Karpas-422 (cell line): ENCODE data around the gene RNPEP. TPM values are rescaled to one million over a fixed set of nuclear protein-coding genes. Genes with fewer than 3 reads are reported as not detected.

Experiments
- DNase-seq: peaks from one replicate; pipeline ENCODE4 v3.0.0-alpha.2; 2015
- H2AFZ ChIP-seq: fragments of 200-600 bp; sonication (generic); 2 replicates; pipeline ENCODE4 v1.6.1; 2014; ENCODE audit warnings: antibody characterized with exemption, low read length, mixed read lengths
- H3K27ac ChIP-seq: fragments of 200-600 bp; sonication (generic); 2 replicates; pipeline ENCODE4 v1.5.1; 2014; ENCODE audit warnings: mild to moderate bottlenecking, low read length, moderate library complexity
- H3K27me3 ChIP-seq: fragments of 200-600 bp; sonication (generic); 2 replicates; pipeline ENCODE4 v1.6.1; 2014; ENCODE audit warnings: low read length, mixed read lengths
- H3K36me3 ChIP-seq: fragments of 200-600 bp; sonication (generic); 2 replicates; pipeline ENCODE4 v1.6.1; 2014; ENCODE audit warnings: low read length, mixed read lengths; ENCODE audit not compliant: insufficient read depth
- H3K4me1 ChIP-seq: fragments of 200-600 bp; sonication (generic); 2 replicates; pipeline ENCODE4 v1.6.1; 2014; ENCODE audit warnings: mild to moderate bottlenecking, low read length, mixed read lengths
- H3K4me2 ChIP-seq: fragments of 200-600 bp; sonication (generic); 2 replicates; pipeline ENCODE4 v1.6.1; 2014; ENCODE audit warnings: low read length, low read depth, mild to moderate bottlenecking; ENCODE audit not compliant: poor library complexity, severe bottlenecking
- H3K4me3 ChIP-seq: fragments of 200-600 bp; sonication (generic); 2 replicates; pipeline ENCODE4 v1.5.1; 2014; ENCODE audit warnings: mild to moderate bottlenecking, antibody characterized with exemption, low read length, mixed read lengths
- H3K79me2 ChIP-seq: fragments of 200-600 bp; sonication (generic); 2 replicates; pipeline ENCODE4 v1.6.1; 2014; ENCODE audit warnings: mild to moderate bottlenecking, low read length, mixed read lengths
- H3K9ac ChIP-seq: fragments of 200-600 bp; sonication (generic); 2 replicates; pipeline ENCODE4 v1.6.0; 2014; ENCODE audit warnings: low read length
- H3K9me2 ChIP-seq: fragments of 200-600 bp; sonication (generic), shearing (Covaris generic); replicated peaks from 2 replicates; pipeline ENCODE4 v1.6.0; 2014; ENCODE audit warnings: mild to moderate bottlenecking, low read length, moderate library complexity; ENCODE audit not compliant: insufficient read depth
- H3K9me3 ChIP-seq: fragments of 300-700, 200-600 bp; sonication (generic); 2 replicates; pipeline ENCODE4 v1.6.1; 2014; ENCODE audit warnings: low read length, mixed read lengths
- H4K20me1 ChIP-seq: fragments of 200-600 bp; sonication (generic); 2 replicates; pipeline ENCODE4 v1.6.1; 2014; ENCODE audit warnings: mild to moderate bottlenecking, antibody characterized with exemption, low read length, low read depth; ENCODE audit not compliant: insufficient read depth
- total RNA-seq: library from RNA; depleted of rRNA; stranded (reverse); fragments of >200 nt; shearing (Covaris generic); gene quantifications from 2 replicates; pipeline ENCODE4 v1.2.3, GENCODE V29; 2014; ENCODE audit warnings: low replicate concordance

Gene RNPEP
- total RNA-seq, 1 experiment from 2014 or later: 49.2 TPM

DNA sequence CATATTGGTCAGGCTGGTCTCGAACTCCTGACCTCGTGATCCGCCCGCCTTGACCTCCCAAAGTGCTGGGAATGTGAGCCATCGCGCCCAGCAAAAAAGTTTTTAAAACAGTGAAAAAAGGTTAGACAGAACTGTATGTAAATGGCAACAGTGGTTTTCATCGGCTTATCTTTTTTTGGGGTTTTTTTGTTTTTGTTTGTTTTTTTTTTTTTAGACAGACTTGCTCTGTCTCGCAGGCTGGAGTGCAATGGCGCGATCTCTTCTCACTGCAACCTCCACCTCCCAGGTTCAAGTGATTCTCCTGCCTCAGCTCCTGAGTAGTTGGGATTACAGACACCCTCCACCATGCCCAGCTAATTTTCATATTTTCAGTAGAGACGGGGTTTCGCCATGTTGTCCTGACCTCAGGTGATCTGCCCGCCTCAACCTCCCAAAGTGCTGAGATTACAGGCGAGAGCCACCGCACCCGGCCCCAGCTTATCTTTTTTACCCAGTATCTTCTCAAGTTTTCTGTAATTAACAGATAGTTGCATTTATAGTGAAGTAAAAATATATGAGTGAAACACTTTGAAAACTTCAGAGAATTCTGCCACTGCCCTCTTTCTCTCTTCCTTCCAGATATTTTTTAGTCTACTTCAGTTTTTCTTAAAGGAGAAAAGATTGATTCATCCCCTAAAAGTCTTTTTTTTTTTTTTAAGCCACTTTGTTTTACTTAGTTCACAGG, 14.1 kb upstream of the RNPEP start:
- Histone ChIP-seq H3K4me2 (no peak overlapping the region), H3K27ac (no peak overlapping the region), H3K4me3 (no peak overlapping the region), H3K9me3 (no peaks in the 10 kb centered on the region), H4K20me1 (0 out of 2 replicates have a peak, but pooled peaks cover 19% of the 10 kb centered on the region), H3K9me2 (no peaks in the 10 kb centered on the region), H3K27me3 (no peaks in the 10 kb centered on the region), H3K36me3 (peaks cover 46% of the 10 kb centered on the region), H3K9ac (no peak overlapping the region), H3K79me2 (no peaks in the 10 kb centered on the region; the same call in 1 of the 2 replicates), H2AFZ (no peak overlapping the region), H3K4me1 (peaks cover 3% of the 10 kb centered on the region; the same call in 1 of the 2 replicates)
- DNase-seq: no peak

DNA sequence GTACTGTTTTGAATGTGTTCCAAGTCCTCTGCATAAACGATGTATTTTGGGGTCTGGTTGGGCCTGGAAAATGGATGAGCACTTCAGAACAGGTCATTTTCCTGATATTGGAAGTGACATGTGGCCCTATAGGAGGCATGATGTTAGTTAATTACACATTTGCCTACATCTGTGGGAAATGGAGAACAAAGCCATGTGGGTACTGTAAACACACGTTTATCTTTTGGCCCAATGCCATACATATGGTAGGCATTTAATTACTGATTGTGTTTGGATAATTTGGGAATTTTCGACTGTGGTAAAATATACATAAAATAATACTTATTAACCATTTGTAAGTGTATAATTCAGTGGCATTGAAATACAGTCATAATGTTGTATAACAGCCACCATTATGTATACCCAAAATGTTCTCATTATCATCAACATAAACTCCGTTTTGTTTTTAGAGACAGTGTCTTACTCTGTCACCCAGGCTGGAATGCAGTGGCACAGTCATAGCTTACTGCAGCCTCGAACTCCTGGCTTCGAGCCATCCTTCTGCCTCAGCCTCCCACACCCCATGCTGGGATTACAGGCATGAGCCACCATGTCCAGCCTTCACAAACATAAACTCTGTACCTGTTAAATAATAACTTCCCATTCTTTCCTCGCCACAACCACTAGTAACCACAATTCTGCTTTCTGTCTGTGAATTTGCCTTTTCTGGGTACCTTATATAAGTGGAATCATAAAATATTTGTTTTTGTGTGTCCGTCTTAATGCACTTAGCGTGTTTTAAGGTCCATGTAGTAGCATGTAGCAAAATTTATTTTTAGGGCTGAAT, 11.9 kb upstream of the RNPEP start:
- Histone ChIP-seq H3K27me3 (no peaks in the 10 kb centered on the region), H3K9me3 (no peaks in the 10 kb centered on the region), H3K9ac (no peak overlapping the region), H3K27ac (no peak overlapping the region), H3K4me1 (peaks cover 3% of the 10 kb centered on the region; the same call in 1 of the 2 replicates), H3K4me2 (no peak overlapping the region), H4K20me1 (0 out of 2 replicates have a peak, but pooled peaks cover 19% of the 10 kb centered on the region), H3K4me3 (no peak overlapping the region), H3K79me2 (no peaks in the 10 kb centered on the region; the same call in 1 of the 2 replicates), H3K36me3 (peaks cover 32% of the 10 kb centered on the region), H2AFZ (no peak overlapping the region), H3K9me2 (no peaks in the 10 kb centered on the region)
- no peak for DNase-seq

DNA sequence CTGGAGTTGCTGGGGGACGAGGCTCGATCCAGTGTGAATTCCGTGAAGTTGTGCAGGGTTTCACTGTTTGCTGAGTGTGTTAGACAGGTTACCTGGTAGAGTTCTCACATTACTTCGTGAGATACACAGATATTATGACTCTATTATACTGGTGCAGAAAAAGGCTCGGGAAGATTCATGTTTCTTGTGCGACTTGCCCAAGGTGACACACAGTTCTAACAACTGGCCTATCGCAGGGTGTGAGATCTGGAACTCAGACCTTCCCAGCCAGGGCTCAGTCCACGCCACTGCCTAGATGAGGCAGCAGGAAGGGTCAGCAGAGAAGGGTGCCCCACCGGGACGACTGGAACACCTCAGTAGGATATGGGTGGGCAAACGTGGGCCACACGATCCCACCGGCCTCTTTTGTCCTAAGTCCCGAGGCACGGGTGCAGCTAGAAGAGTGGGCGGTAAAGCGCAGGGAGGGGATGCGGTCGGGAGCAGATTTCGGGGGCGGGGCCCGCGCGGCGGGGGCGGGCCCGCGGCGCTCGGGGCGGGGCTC, 296 bp upstream of the RNPEP start:
- Histone ChIP-seq H3K4me2 (peak overlapping the region; percentile 80), H3K36me3 (no peaks in the 10 kb centered on the region), H3K9me2 (no peaks in the 10 kb centered on the region), H2AFZ (peak overlapping the region; percentile 95), H3K27me3 (no peaks in the 10 kb centered on the region), H3K4me3 (peak overlapping the region; percentile 74), H3K27ac (peak overlapping the region; percentile 61; the same call in 1 of the 2 replicates), H3K9me3 (no peaks in the 10 kb centered on the region), H3K4me1 (peaks cover 21% of the 10 kb centered on the region), H4K20me1 (no peaks in the 10 kb centered on the region), H3K79me2 (peaks cover 46% of the 10 kb centered on the region), H3K9ac (peak overlapping the region; percentile 95)
- peak; percentile 81 for DNase-seq

DNA sequence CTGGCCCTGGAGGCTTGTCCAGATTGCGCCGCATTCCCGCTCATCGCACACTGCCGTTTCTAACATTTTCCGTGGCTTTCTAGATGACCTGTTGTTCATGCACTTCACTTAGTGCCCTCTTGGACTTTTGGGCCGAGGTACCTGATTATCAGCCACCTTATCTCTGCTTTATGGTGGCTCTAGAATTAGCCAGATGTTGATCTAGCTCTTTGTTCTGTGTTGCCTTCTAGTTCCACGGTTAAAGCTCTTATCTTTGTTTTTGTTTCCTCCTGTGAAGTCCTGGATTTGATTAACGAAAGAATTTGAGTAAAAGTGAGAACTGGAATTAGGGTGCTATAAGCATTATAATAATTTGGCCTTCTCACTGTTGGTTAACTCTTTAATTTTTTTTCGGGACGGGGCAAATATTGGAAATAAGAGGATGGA, 945 bp downstream of the RNPEP start:
- Histone ChIP-seq H3K9me2 (no peaks in the 10 kb centered on the region), H3K9ac (peak overlapping the region; percentile 95), H2AFZ (peak overlapping the region; percentile 53; the same call in 1 of the 2 replicates), H3K4me1 (peaks cover 21% of the 10 kb centered on the region), H3K4me2 (peak overlapping the region; percentile 80), H3K9me3 (no peaks in the 10 kb centered on the region), H4K20me1 (no peaks in the 10 kb centered on the region), H3K4me3 (peak overlapping the region; percentile 74), H3K36me3 (no peaks in the 10 kb centered on the region), H3K27ac (peak overlapping the region; percentile 61), H3K79me2 (peaks cover 46% of the 10 kb centered on the region), H3K27me3 (no peaks in the 10 kb centered on the region)
- DNase-seq: no peak

DNA sequence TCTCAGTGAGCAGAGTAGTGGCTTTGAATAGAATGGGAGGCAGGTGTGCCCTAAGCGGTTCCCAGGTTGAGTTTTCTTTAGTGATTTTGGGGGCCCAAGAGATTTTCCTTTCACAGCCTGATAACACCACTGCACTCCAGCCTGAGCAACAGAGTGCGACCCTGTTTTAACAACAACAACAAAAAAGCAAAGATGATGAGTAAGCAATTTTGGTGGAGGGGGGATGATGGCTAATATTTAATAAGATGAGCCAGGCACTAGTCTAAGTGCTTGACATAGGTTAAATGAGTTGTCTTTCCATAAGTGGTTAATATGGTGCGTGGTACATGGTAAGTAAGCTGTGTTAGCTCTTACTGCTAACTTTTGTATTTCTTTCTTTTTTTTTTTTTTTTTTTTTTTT, 2.0 kb downstream of the RNPEP start:
- Histone ChIP-seq H3K9me3 (no peaks in the 10 kb centered on the region), H3K27me3 (no peaks in the 10 kb centered on the region), H3K79me2 (peaks cover 46% of the 10 kb centered on the region), H3K4me3 (no peak overlapping the region), H2AFZ (no peak overlapping the region), H3K36me3 (no peaks in the 10 kb centered on the region), H3K4me1 (peaks cover 21% of the 10 kb centered on the region), H3K9ac (no peak overlapping the region), H3K4me2 (no peak overlapping the region), H3K27ac (no peak overlapping the region), H3K9me2 (no peaks in the 10 kb centered on the region), H4K20me1 (no peaks in the 10 kb centered on the region)
- DNase-seq: no peak

DNA sequence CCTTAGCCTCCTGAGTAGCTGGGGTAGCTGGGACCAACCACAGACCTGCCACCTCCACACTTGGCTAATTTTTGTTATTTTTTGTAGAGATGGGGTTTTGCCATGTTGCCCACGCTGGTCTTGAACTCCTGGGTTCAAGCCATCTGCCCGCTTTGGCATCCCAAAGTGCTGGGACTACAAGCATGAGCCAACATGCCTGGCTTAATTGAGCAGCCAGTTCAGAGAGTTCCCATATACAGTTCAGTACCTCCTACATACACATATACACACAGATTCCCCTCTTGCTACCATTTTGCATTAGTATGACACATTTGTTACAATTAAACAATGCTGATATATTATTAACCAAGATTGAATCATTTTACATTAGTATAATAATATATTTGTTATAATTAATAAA, 2.9 kb downstream of the RNPEP start:
- Histone ChIP-seq H3K79me2 (peaks cover 46% of the 10 kb centered on the region), H4K20me1 (no peaks in the 10 kb centered on the region)

DNA sequence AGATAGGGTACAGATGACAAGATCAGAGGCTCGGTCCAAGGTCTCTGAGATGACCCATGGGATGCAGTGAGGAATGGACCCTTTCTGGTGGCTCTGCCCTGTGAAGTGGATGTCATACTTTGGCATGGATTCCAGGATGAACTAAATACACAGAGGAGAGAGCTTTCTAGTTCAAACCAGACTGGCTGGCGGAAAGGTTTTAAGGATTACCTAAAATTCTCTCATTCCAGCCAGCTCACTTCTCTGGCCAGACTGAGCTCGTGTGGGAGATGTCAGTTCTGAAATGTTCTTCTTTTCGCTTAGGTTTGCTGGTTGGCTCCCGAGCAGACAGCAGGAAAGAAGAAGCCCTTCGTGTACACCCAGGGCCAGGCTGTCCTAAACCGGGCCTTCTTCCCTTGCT, 6.2 kb downstream of the RNPEP start:
- no peak overlapping the region for H2AFZ ChIP-seq
- no peaks in the 10 kb centered on the region for H4K20me1 ChIP-seq
- no peak overlapping the region for H3K27ac ChIP-seq
- H3K4me1 ChIP-seq: peaks cover 11% of the 10 kb centered on the region
- no peak overlapping the region for H3K9ac ChIP-seq
- no peaks in the 10 kb centered on the region for H3K9me3 ChIP-seq
- H3K27me3 ChIP-seq: no peaks in the 10 kb centered on the region
- no peak overlapping the region for H3K4me2 ChIP-seq
- H3K4me3 ChIP-seq: no peak overlapping the region
- no peaks in the 10 kb centered on the region for H3K9me2 ChIP-seq
- no peak for DNase-seq
- peaks cover 32% of the 10 kb centered on the region for H3K79me2 ChIP-seq
- H3K36me3 ChIP-seq: no peaks in the 10 kb centered on the region; the same call in 1 of the 2 replicates

More for the DNA sequence above, 2.9 kb downstream of the RNPEP start:
- Histone ChIP-seq H3K9me3 (no peaks in the 10 kb centered on the region), H3K4me3 (no peak overlapping the region), H3K36me3 (no peaks in the 10 kb centered on the region), H3K4me2 (no peak overlapping the region), H3K27me3 (no peaks in the 10 kb centered on the region), H3K9ac (no peak overlapping the region), H3K27ac (no peak overlapping the region), H3K9me2 (no peaks in the 10 kb centered on the region), H3K4me1 (peaks cover 21% of the 10 kb centered on the region), H2AFZ (no peak overlapping the region)
- no peak for DNase-seq
